Loucy (cell line): ENCODE data around the gene CMC4.

ENCODE experiments used
- CTCF ChIP-seq: fragments of 200-600 bp; sonication (generic); conservative IDR thresholded peaks from 2 replicates; pipeline ENCODE4 v1.5.1; 2014; ENCODE audit warnings: mild to moderate bottlenecking, antibody characterized with exemption, low read length
- EZH2phosphoT487 ChIP-seq: fragments of 200-600 bp; IDR thresholded peaks from 2 replicates; pipeline ENCODE4 v1.6.1; 2018; ENCODE audit warnings: antibody characterized with exemption, mild to moderate bottlenecking, moderate library complexity, borderline replicate concordance

GRCh38 chrX:155028877-155029291 is 42.1 kb downstream of the CMC4 start:
- TF ChIP-seq CTCF (no peak), EZH2phosphoT487 (no peak)
